Loucy (cell line): ENCODE results near the gene IFT22.
"Not testable (repeated sequence)": the region's sequence is repeated elsewhere in the genome, so short reads cannot be mapped to it uniquely, and the experiment has no call there.

Experiments used
- H2AFZ ChIP-seq: fragments of 200-600 bp; sonication (generic); 2 replicates; pipeline ENCODE4 v1.6.0; 2016; ENCODE audit warnings: antibody characterized with exemption, mild to moderate bottlenecking, low read length, moderate library complexity
- H3F3A ChIP-seq: fragments of 200-600 bp; 2 replicates; pipeline ENCODE4 v1.6.0; 2016; ENCODE audit warnings: antibody characterized with exemption, low read depth, mild to moderate bottlenecking
- H3K27me3 ChIP-seq: fragments of 200-600 bp; sonication (generic); 2 replicates; pipeline ENCODE4 v1.6.1; 2014; ENCODE audit warnings: low read length, mild to moderate bottlenecking; ENCODE audit not compliant: insufficient read depth, poor library complexity, severe bottlenecking
- H3K36me3 ChIP-seq: fragments of 200-600 bp; sonication (generic); 2 replicates; pipeline ENCODE4 v1.6.1; 2016; ENCODE audit warnings: low read length; ENCODE audit not compliant: insufficient read depth
- H3K4me1 ChIP-seq: fragments of 200-600 bp; sonication (generic); 2 replicates; pipeline ENCODE4 v1.5.1; 2014; ENCODE audit warnings: low read length, mild to moderate bottlenecking; ENCODE audit not compliant: insufficient read depth, poor library complexity, severe bottlenecking
- H3K4me2 ChIP-seq: fragments of 200-600 bp; sonication (generic); 2 replicates; pipeline ENCODE4 v1.6.0; 2014; ENCODE audit warnings: antibody characterized with exemption, low read length, low read depth, mild to moderate bottlenecking; ENCODE audit not compliant: poor library complexity, severe bottlenecking
- H3K4me3 ChIP-seq: fragments of 200-600 bp; sonication (generic); 2 replicates; pipeline ENCODE4 v1.5.1; 2014; ENCODE audit warnings: low read length, mild to moderate bottlenecking, mixed read lengths; ENCODE audit not compliant: poor library complexity, severe bottlenecking
- H3K79me2 ChIP-seq: fragments of 200-600 bp; sonication (generic); 2 replicates; pipeline ENCODE4 v1.6.1; 2014; ENCODE audit warnings: low read length; ENCODE audit not compliant: insufficient read depth
- H3K9ac ChIP-seq: fragments of 200-600 bp; sonication (generic); 2 replicates; pipeline ENCODE4 v1.6.0; 2014; ENCODE audit warnings: mild to moderate bottlenecking, low read depth, low read length, moderate library complexity; ENCODE audit not compliant: poor library complexity, severe bottlenecking
- H3K9me2 ChIP-seq: fragments of 200-600 bp; sonication (generic); replicated peaks from 2 replicates; pipeline ENCODE4 v1.6.1; 2016; ENCODE audit warnings: low read depth, low read length, mixed read lengths
- H3K9me3 ChIP-seq: fragments of 200-600 bp; sonication (generic); 2 replicates; pipeline ENCODE4 v1.6.1; 2014; ENCODE audit warnings: mild to moderate bottlenecking, antibody characterized with exemption, low read length, low read depth; ENCODE audit not compliant: insufficient read depth
- H4K20me1 ChIP-seq: fragments of 200-600 bp; sonication (generic); 2 replicates; pipeline ENCODE4 v1.6.0; 2014; ENCODE audit warnings: antibody characterized with exemption, low read length, mild to moderate bottlenecking; ENCODE audit not compliant: insufficient read depth, poor library complexity, severe bottlenecking
- CTCF ChIP-seq: fragments of 200-600 bp; sonication (generic); conservative IDR thresholded peaks from 2 replicates; pipeline ENCODE4 v1.5.1; 2014; ENCODE audit warnings: mild to moderate bottlenecking, antibody characterized with exemption, low read length
- EZH2phosphoT487 ChIP-seq: fragments of 200-600 bp; IDR thresholded peaks from 2 replicates; pipeline ENCODE4 v1.6.1; 2018; ENCODE audit warnings: antibody characterized with exemption, mild to moderate bottlenecking, moderate library complexity, borderline replicate concordance

IFT22 gene

GRCh38 chr7:101271021-101271420 lies 50.6 kb downstream of the IFT22 start:
- no peaks in the 10 kb centered on the region for H3K9me2 ChIP-seq
- no peaks in the 10 kb centered on the region for H3K4me1 ChIP-seq
- no peak overlapping the region for H2AFZ ChIP-seq
- H3K79me2 ChIP-seq, result no peaks in the 10 kb centered on the region
- H3K9me3 ChIP-seq, result no peaks in the 10 kb centered on the region
- no peak overlapping the region for H3K4me3 ChIP-seq
- no peaks in the 10 kb centered on the region for H3K36me3 ChIP-seq
- no peaks in the 10 kb centered on the region for H4K20me1 ChIP-seq
- no peak overlapping the region for H3K9ac ChIP-seq
- H3F3A ChIP-seq, result no peaks in the 10 kb centered on the region
- TF ChIP-seq CTCF, result no peak
- H3K27me3 ChIP-seq, result no peaks in the 10 kb centered on the region
- H3K4me2 ChIP-seq, result no peak overlapping the region

- Histone ChIP-seq H3K9me3 (no peaks in the 10 kb centered on the region), H3K9me2 (no peaks in the 10 kb centered on the region), H3K4me3 (no peak overlapping the region), H3F3A (no peaks in the 10 kb centered on the region), H4K20me1 (no peaks in the 10 kb centered on the region), H3K4me2 (no peak overlapping the region), H3K4me1 (no peaks in the 10 kb centered on the region), H3K27me3 (no peaks in the 10 kb centered on the region), H3K79me2 (no peaks in the 10 kb centered on the region), H2AFZ (no peak overlapping the region), H3K36me3 (no peaks in the 10 kb centered on the region), H3K9ac (no peak overlapping the region)
- no peak for TF ChIP-seq CTCF
- no peak for TF ChIP-seq EZH2phosphoT487
Observed at GRCh38 chr7:101269664-101270063, 51.9 kb downstream of the IFT22 start.

GRCh38 chr7:101265622-101266516 lies 55.7 kb downstream of the IFT22 start:
- Histone ChIP-seq H4K20me1 (no peaks in the 10 kb centered on the region), H3K27me3 (no peaks in the 10 kb centered on the region), H3K79me2 (no peaks in the 10 kb centered on the region), H2AFZ (peak overlapping the region; percentile 19; the same call in 1 of the 2 replicates), H3K4me3 (no peak overlapping the region), H3K4me2 (no peak overlapping the region), H3K4me1 (no peaks in the 10 kb centered on the region), H3K9ac (no peak overlapping the region), H3F3A (no peaks in the 10 kb centered on the region), H3K9me3 (no peaks in the 10 kb centered on the region), H3K9me2 (no peaks in the 10 kb centered on the region), H3K36me3 (no peaks in the 10 kb centered on the region)
- TF ChIP-seq CTCF (no peak), EZH2phosphoT487 (no peak)

GRCh38 chr7:101264102-101264706 lies 57.4 kb downstream of the IFT22 start:
- not testable (repeated sequence) for H3K9me2 ChIP-seq, H4K20me1 ChIP-seq, H3K27me3 ChIP-seq, H3K4me2 ChIP-seq, H3K9me3 ChIP-seq, H3K9ac ChIP-seq, H3K4me1 ChIP-seq, H3K4me3 ChIP-seq, H3K36me3 ChIP-seq, H3K79me2 ChIP-seq, H3F3A ChIP-seq
- H2AFZ ChIP-seq, result peak overlapping the region; percentile 49; the same call in 1 of the 2 replicates
